ENCODE measurements around the gene PLXNB2. TPM values are rescaled to one million over a fixed set of nuclear protein-coding genes. Genes with fewer than 3 reads are reported as not detected.

The PLXNB2 gene
- total RNA-seq, 1 experiment from 2014 or later, result 236 TPM

DNA sequence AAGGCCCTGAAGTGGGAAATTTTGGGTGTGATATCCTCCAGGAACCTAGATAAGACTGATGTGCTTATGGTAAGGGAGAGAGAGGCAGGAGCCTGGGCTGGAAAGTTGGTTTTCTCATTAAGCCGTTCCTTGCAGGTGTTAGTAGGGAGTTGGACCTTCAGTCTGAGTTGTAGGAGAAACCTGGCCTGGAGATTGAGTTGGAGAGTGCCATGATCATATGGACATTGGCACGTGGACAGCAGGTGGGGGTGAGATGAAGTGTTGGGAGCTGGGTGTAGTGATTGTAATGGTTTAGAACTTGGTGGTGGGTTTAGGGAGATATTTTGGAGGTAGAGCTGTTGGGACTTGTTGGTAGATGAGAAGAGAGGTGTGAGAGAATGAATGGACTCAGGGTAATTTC lies 40.6 kb upstream of the PLXNB2 start (continued):
- TF ChIP-seq CBX3 (IDR thresholded peaks at IDR 0.05; ENCODE audit: low read depth) (no peak), SP1 (IDR thresholded peaks at IDR 0.05; ENCODE audit: low read depth) (no peak), EZH2phosphoT487 (IDR thresholded peaks at IDR 0.05; ENCODE audit: borderline replicate concordance) (no peak), YY1 (IDR thresholded peaks at IDR 0.05; ENCODE audit: extremely low read depth, insufficient replicate concordance, low read depth, low read length) (no peak), POLR2A (IDR thresholded peaks at IDR 0.05; ENCODE audit: borderline replicate concordance, extremely low read depth, insufficient read depth, insufficient read length) (no peak), JUND (IDR thresholded peaks at IDR 0.05) (no peak), ZFX (IDR thresholded peaks at IDR 0.05) (no peak), CEBPB (IDR thresholded peaks at IDR 0.05; ENCODE audit: low read depth) (no peak), SRF (IDR thresholded peaks at IDR 0.05; ENCODE audit: low read depth) (no peak), EZH2 (IDR thresholded peaks at IDR 0.05) (no peak), RAD21 (IDR thresholded peaks at IDR 0.05; ENCODE audit: low read depth) (no peak)
- TF ChIP-seq, protein P1, sequence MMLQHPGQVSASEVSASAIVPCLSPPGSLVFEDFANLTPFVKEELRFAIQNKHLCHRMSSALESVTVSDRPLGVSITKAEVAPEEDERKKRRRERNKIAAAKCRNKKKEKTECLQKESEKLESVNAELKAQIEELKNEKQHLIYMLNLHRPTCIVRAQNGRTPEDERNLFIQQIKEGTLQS (IDR thresholded peaks at IDR 0.05), result no peak
- TF ChIP-seq, protein P2, sequence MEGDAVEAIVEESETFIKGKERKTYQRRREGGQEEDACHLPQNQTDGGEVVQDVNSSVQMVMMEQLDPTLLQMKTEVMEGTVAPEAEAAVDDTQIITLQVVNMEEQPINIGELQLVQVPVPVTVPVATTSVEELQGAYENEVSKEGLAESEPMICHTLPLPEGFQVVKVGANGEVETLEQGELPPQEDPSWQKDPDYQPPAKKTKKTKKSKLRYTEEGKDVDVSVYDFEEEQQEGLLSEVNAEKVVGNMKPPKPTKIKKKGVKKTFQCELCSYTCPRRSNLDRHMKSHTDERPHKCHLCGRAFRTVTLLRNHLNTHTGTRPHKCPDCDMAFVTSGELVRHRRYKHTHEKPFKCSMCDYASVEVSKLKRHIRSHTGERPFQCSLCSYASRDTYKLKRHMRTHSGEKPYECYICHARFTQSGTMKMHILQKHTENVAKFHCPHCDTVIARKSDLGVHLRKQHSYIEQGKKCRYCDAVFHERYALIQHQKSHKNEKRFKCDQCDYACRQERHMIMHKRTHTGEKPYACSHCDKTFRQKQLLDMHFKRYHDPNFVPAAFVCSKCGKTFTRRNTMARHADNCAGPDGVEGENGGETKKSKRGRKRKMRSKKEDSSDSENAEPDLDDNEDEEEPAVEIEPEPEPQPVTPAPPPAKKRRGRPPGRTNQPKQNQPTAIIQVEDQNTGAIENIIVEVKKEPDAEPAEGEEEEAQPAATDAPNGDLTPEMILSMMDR (IDR thresholded peaks at IDR 0.05 in 2 of 3, conservative IDR thresholded peaks at IDR 0.05 in 1 of 3; ENCODE audit: borderline replicate concordance in 1 of 3, insufficient read depth in 1 of 3, low read depth in 2 of 3, low read length in 2 of 3), result no peak

DNA sequence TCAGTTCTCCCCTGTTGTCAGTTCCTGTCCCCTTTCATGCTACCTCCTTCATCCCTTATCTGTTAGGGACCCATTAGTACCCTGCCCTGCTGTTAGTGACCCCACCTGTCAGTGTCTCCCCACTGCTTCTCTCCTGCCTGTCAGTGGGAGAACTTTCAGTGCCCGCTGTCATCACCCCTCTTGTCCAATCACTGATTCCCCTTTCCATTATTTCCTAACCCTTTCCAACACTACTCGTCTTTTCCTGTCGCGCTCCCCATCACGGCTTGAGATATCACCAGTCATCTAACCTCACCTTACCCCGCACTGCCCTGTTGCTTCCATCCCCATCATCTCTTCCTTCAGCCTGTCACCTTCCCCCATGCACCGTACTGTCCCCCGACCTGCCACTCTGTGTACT lies 39.7 kb upstream of the PLXNB2 start:
- TF ChIP-seq, protein P3, sequence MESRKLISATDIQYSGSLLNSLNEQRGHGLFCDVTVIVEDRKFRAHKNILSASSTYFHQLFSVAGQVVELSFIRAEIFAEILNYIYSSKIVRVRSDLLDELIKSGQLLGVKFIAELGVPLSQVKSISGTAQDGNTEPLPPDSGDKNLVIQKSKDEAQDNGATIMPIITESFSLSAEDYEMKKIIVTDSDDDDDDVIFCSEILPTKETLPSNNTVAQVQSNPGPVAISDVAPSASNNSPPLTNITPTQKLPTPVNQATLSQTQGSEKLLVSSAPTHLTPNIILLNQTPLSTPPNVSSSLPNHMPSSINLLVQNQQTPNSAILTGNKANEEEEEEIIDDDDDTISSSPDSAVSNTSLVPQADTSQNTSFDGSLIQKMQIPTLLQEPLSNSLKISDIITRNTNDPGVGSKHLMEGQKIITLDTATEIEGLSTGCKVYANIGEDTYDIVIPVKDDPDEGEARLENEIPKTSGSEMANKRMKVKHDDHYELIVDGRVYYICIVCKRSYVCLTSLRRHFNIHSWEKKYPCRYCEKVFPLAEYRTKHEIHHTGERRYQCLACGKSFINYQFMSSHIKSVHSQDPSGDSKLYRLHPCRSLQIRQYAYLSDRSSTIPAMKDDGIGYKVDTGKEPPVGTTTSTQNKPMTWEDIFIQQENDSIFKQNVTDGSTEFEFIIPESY (IDR thresholded peaks at IDR 0.05; ENCODE audit: extremely low read depth, insufficient replicate concordance, low read length), result no peak
- no peak for TF ChIP-seq SRF (IDR thresholded peaks at IDR 0.05; ENCODE audit: low read depth)
- TF ChIP-seq, protein P1 (IDR thresholded peaks at IDR 0.05), result no peak
- TF ChIP-seq ZFX (IDR thresholded peaks at IDR 0.05), result no peak
- no peak for TF ChIP-seq FOSL1 (IDR thresholded peaks at IDR 0.05; ENCODE audit: low read depth)
- no peak for TF ChIP-seq CEBPB (IDR thresholded peaks at IDR 0.05; ENCODE audit: low read depth)
- TF ChIP-seq EZH2 (IDR thresholded peaks at IDR 0.05), result no peak
- Histone ChIP-seq H3K9me2 (ENCODE audit: insufficient read depth) (no peaks in the 10 kb centered on the region), H3K27me3 (ENCODE audit: insufficient read depth, low read length) (no peaks in the 10 kb centered on the region), H2AFZ (ENCODE audit: low read depth, low read length, poor library complexity, severe bottlenecking) (no peak overlapping the region), H3K27ac (ENCODE audit: low read depth, low read length) (no peak overlapping the region), H4K20me1 (ENCODE audit: insufficient read depth) (0 out of 2 replicates have a peak, but pooled peaks cover 4% of the 10 kb centered on the region), H3K36me3 (ENCODE audit: control insufficient read depth in 1 of 2, insufficient read depth in 2 of 2, low read length in 2 of 2) (peaks cover 3% of the 10 kb centered on the region in 2 experiments; a peak in 1 of 4 replicates), H3K4me3 (replicated peaks in 1 of 2; ENCODE audit: low read depth in 1 of 2, low read length in 2 of 2) (no peak overlapping the region), H3K79me2 (ENCODE audit: insufficient read depth, low read length) (peaks cover 58% of the 10 kb centered on the region), H3K4me1 (ENCODE audit: control insufficient read depth in 1 of 2, insufficient read depth in 2 of 2, low read length in 2 of 2) (peaks cover 0 to 9% of the 10 kb centered on the region in 2 experiments; a peak in 3 of 4 replicates), H3K4me2 (ENCODE audit: low read length) (no peak overlapping the region), H3K9ac (ENCODE audit: low read length) (no peak overlapping the region), H3K9me3 (ENCODE audit: control insufficient read depth in 1 of 2, insufficient read depth in 1 of 2, low read depth in 1 of 2, low read length in 2 of 2) (no peaks in the 10 kb centered on the region)
- DNase-seq (ENCODE audit: low read depth, low spot score), result no peak
- POLR2A ChIA-PET, result no interaction called here
- intact Hi-C loops (cut with micrococcal nuclease), result no loop called here
- CTCF ChIA-PET, result no interaction called here
- ATAC-seq, result no peak
- BruUV-seq (replicated peaks), result no TSS peak
- RAD21 ChIA-PET (ENCODE audit: low non-redundant PET in 1 of 2, low total read pairs in 2 of 2, uncharacterized antibody in 2 of 2, unreplicated experiment in 2 of 2), result no interaction called here
